HG02571 (cell line): ENCODE measurements around the gene BCL2L11.
"Not testable (repeated sequence)": the region's sequence is repeated elsewhere in the genome, so short reads cannot be mapped to it uniquely, and the experiment has no call there.

ENCODE experiments used
- ATAC-seq: cut with Tn5 transposase; IDR thresholded peaks from one replicate; pipeline ENCODE4 v1.9.1; 2021; ENCODE audit warnings: mild to moderate bottlenecking, moderate library complexity; ENCODE audit not compliant: unreplicated experiment

Gene BCL2L11

GRCh38 chr2:111120253-111121027 is at the start of gene BCL2L11:
Gene BCL2L11 (plus strand): TSS chr2:111120914. CDS start chr2:111123746, 2,832 bp downstream.
- peak; percentile 43 for ATAC-seq

GRCh38 chr2:111071600-111072171 is 49.0 kb upstream of the BCL2L11 start:
- no peak for ATAC-seq

GRCh38 chr2:111072220-111072871 is 48.4 kb upstream of the BCL2L11 start:
- ATAC-seq, result no peak

GRCh38 chr2:111082659-111083058 is 38.1 kb upstream of the BCL2L11 start:
- ATAC-seq, result not testable (repeated sequence)

- ATAC-seq, result no peak
Measured at GRCh38 chr2:111091811-111092211, 28.9 kb upstream of the BCL2L11 start.

- no peak for ATAC-seq
Measured at GRCh38 chr2:111094691-111095090, 26.0 kb upstream of the BCL2L11 start.

GRCh38 chr2:111095434-111095833 is 25.3 kb upstream of the BCL2L11 start:
- ATAC-seq, result no peak

GRCh38 chr2:111099402-111099801 is 21.3 kb upstream of the BCL2L11 start:
- no peak for ATAC-seq

- ATAC-seq, result peak; percentile 35
Measured at GRCh38 chr2:111100087-111100764, 20.5 kb upstream of the BCL2L11 start.

- ATAC-seq, result peak; percentile 85
Measured at GRCh38 chr2:111100765-111101162, 19.9 kb upstream of the BCL2L11 start.

GRCh38 chr2:111101592-111101991 is 19.1 kb upstream of the BCL2L11 start:
- no peak for ATAC-seq

- no peak for ATAC-seq
Measured at GRCh38 chr2:111102216-111102615, 18.5 kb upstream of the BCL2L11 start.

GRCh38 chr2:111105926-111106325 is 14.8 kb upstream of the BCL2L11 start:
- ATAC-seq, result no peak

GRCh38 chr2:111106706-111107105 is 14.0 kb upstream of the BCL2L11 start:
- ATAC-seq, result no peak

- no peak for ATAC-seq
Measured at GRCh38 chr2:111108745-111109271, 11.9 kb upstream of the BCL2L11 start.

GRCh38 chr2:111111101-111111755 is 9.5 kb upstream of the BCL2L11 start:
- no peak for ATAC-seq

- ATAC-seq, result no peak
Measured at GRCh38 chr2:111113838-111114237, 6.9 kb upstream of the BCL2L11 start.

- ATAC-seq, result no peak
Measured at GRCh38 chr2:111116011-111116746, 4.5 kb upstream of the BCL2L11 start.

- no peak for ATAC-seq
Measured at GRCh38 chr2:111116843-111117597, 3.7 kb upstream of the BCL2L11 start.
